HG03520 (cell line): ENCODE results near the gene FBXW12.

Source experiments
- ATAC-seq: cut with Tn5 transposase; IDR thresholded peaks from one replicate; pipeline ENCODE4 v1.9.1; 2021; ENCODE audit warnings: mild to moderate bottlenecking, moderate library complexity; ENCODE audit not compliant: unreplicated experiment

FBXW12 gene

GRCh38 chr3:48406443-48407431 is 34.7 kb downstream of the FBXW12 start:
- ATAC-seq, result no peak

- no peak for ATAC-seq
These were observed 35.6 kb downstream of the FBXW12 start for GRCh38 chr3:48407542-48408099.

GRCh38 chr3:48408823-48409281 is 36.8 kb downstream of the FBXW12 start:
- ATAC-seq, result no peak

GRCh38 chr3:48409291-48410201 is 37.5 kb downstream of the FBXW12 start:
- ATAC-seq, result no peak

- no peak for ATAC-seq
These were observed 38.4 kb downstream of the FBXW12 start for GRCh38 chr3:48410205-48411040.

- ATAC-seq, result no peak
These were observed 39.1 kb downstream of the FBXW12 start for GRCh38 chr3:48411041-48411588.

GRCh38 chr3:48411606-48412374 is 39.8 kb downstream of the FBXW12 start:
- ATAC-seq, result no peak

- no peak for ATAC-seq
These were observed 40.5 kb downstream of the FBXW12 start for GRCh38 chr3:48412375-48413001.

GRCh38 chr3:48413086-48413485 is 41.1 kb downstream of the FBXW12 start:
- ATAC-seq, result no peak

- ATAC-seq, result no peak
These were observed 41.6 kb downstream of the FBXW12 start for GRCh38 chr3:48413611-48414010.

- ATAC-seq, result no peak
These were observed 42.6 kb downstream of the FBXW12 start for GRCh38 chr3:48414376-48415250.

GRCh38 chr3:48415251-48415953 is 43.4 kb downstream of the FBXW12 start:
- no peak for ATAC-seq

GRCh38 chr3:48416091-48416505 is 44.1 kb downstream of the FBXW12 start:
- ATAC-seq, result no peak

- no peak for ATAC-seq
These were observed 44.5 kb downstream of the FBXW12 start for GRCh38 chr3:48416546-48416945.

GRCh38 chr3:48417529-48418108 is 45.6 kb downstream of the FBXW12 start:
- no peak for ATAC-seq

GRCh38 chr3:48418140-48418539 is 46.1 kb downstream of the FBXW12 start:
- no peak for ATAC-seq

- no peak for ATAC-seq
These were observed 46.6 kb downstream of the FBXW12 start for GRCh38 chr3:48418651-48419050.
